K562 (cell line): ENCODE data around the gene HTRA3. TPM values are rescaled to one million over a fixed set of nuclear protein-coding genes. Genes with fewer than 3 reads are reported as not detected.
A peak's percentile ranks its signal among the peaks of the same experiment; 100 is the strongest.

Experiments
- ATAC-seq: fragments of 200-7000 bp; cut with Tn5 transposase; 3 replicates; pipeline ENCODE4 v1.9.1; 2020; ENCODE audit warnings: moderate library complexity
- BruUV-seq: library from RNA; stranded (reverse); fragments of 400-500 nt; replicated peaks from 2 replicates; lab custom pipeline; 2021; lab: Mats Ljungman, UMichigan
- CTCF ChIA-PET: fragments of 300-600 bp; formaldehyde crosslinking; extraction: SDS; loops from one replicate; lab custom pipeline; 2021; ENCODE audit warnings: low intra/inter-chr PET ratio; lab: Yijun Ruan, JAX
- POLR2A ChIA-PET: fragments of 300-600, 350-650 bp; sonication (Branson Sonifier 250); formaldehyde crosslinking; extraction: SDS; loops from one replicate; lab custom pipeline; 2021; ENCODE audit warnings: antibody characterized with exemption, inconsistent platforms; lab: Yijun Ruan, JAX
- DNase-seq, 4 experiments: peaks; one replicate each; pipeline versions ENCODE4 v3.0.0 to v3.0.0-alpha.2; 2011 to 2018; ENCODE audit warnings: low spot score in 3 of 4, mixed read lengths in 3 of 4; ENCODE audit errors: extremely low read depth in 1 of 4
- FAIRE-seq: peaks from 2 replicates; lab custom pipeline; 2011; peaks lifted over from hg19 to GRCh38; lab: Jason Lieb, UNC
- H2AFZ ChIP-seq: 2 replicates; pipeline ENCODE4 v1.6.0; 2011; ENCODE audit warnings: low read depth, low read length, control low read depth, inconsistent platforms
- H3K27ac ChIP-seq: fragments of 200-600 bp; 3 replicates; pipeline ENCODE4 v1.8.0; 2011; ENCODE audit warnings: low read depth, mild to moderate bottlenecking, control low read depth, inconsistent platforms, low read length, moderate library complexity, mixed read lengths; ENCODE audit errors: extremely low read depth
- H3K27me3 ChIP-seq, 2 experiments: fragments of 300-600 bp in 1 of 2; 2 replicates in 1 of 2; 3 replicates in 1 of 2; pipeline versions ENCODE4 v1.6.0 to v1.8.0; 2011; ENCODE audit warnings: inconsistent platforms in 2 of 2, low read length in 2 of 2, mild to moderate bottlenecking in 1 of 2, mixed read lengths in 1 of 2, moderate library complexity in 1 of 2; ENCODE audit not compliant: control insufficient read depth in 2 of 2, insufficient read depth in 2 of 2
- H3K36me3 ChIP-seq: fragments of 300-600 bp; 3 replicates; pipeline ENCODE4 v1.8.0; 2011; ENCODE audit warnings: mild to moderate bottlenecking, low read length, inconsistent platforms; ENCODE audit not compliant: control insufficient read depth, insufficient read depth
- H3K4me1 ChIP-seq, 2 experiments: fragments of 200-600 bp in 1 of 2; replicated peaks in 1 of 2; 2 replicates in 1 of 2; 3 replicates in 1 of 2; pipeline versions ENCODE4 v1.5.1 to v1.8.0; 2011; ENCODE audit warnings: inconsistent platforms in 2 of 2, low read length in 2 of 2, mild to moderate bottlenecking in 1 of 2, mixed read lengths in 1 of 2, moderate library complexity in 1 of 2; ENCODE audit not compliant: control insufficient read depth in 2 of 2, insufficient read depth in 2 of 2
- H3K4me2 ChIP-seq: 2 replicates; pipeline ENCODE4 v1.6.1; 2011; ENCODE audit warnings: low read length, control low read depth, inconsistent platforms, mixed read lengths; ENCODE audit not compliant: insufficient read depth
- H3K4me3 ChIP-seq: fragments of 200-600 bp; sonication (generic), shearing (Covaris generic); 2 replicates; pipeline ENCODE4 v1.5.1; 2016; ENCODE audit warnings: control low read depth, inconsistent platforms
- H3K79me2 ChIP-seq: fragments of 200-600 bp; 3 replicates; pipeline ENCODE4 v1.8.0; 2011; ENCODE audit warnings: low read length, inconsistent platforms; ENCODE audit not compliant: control insufficient read depth, insufficient read depth
- H3K9ac ChIP-seq, 2 experiments: 2 replicates each; pipeline versions ENCODE4 v1.6.0 to v1.6.1; 2011; ENCODE audit warnings: low read depth in 2 of 2, low read length in 2 of 2, control low read depth in 1 of 2, inconsistent platforms in 1 of 2, mild to moderate bottlenecking in 1 of 2, mixed read lengths in 1 of 2; ENCODE audit not compliant: insufficient read depth in 1 of 2
- H3K9me1 ChIP-seq: one replicate; pipeline ENCODE4 v1.6.0; 2011; ENCODE audit warnings: inconsistent platforms, mild to moderate bottlenecking, low read length, moderate library complexity; ENCODE audit not compliant: control insufficient read depth, insufficient read depth
- H3K9me3 ChIP-seq: replicated peaks from 2 replicates; pipeline ENCODE4 v1.5.1; 2011; ENCODE audit warnings: low read depth, low read length, inconsistent platforms; ENCODE audit not compliant: control insufficient read depth, insufficient read depth
- H4K20me1 ChIP-seq: replicated peaks from 2 replicates; pipeline ENCODE4 v1.6.1; 2011; ENCODE audit warnings: low read length, inconsistent platforms, mixed read lengths; ENCODE audit not compliant: control insufficient read depth, insufficient read depth
- CXXC5 ChIP-seq: fragments of 250-450 bp; sonication (Bioruptor Pico); IDR thresholded peaks from 2 replicates; pipeline ENCODE4 v1.8.0; 2022; ENCODE audit warnings: inconsistent platforms, mild to moderate bottlenecking, moderate library complexity
- PKNOX1 ChIP-seq: fragments of 450-650 bp; IDR thresholded peaks from 2 replicates; pipeline ENCODE4 v1.6.1; 2016
- RAD51 ChIP-seq: fragments of 450-650 bp; IDR thresholded peaks from 2 replicates; pipeline ENCODE4 v1.7.1; 2016; ENCODE audit warnings: low read depth, mild to moderate bottlenecking, borderline replicate concordance
- SPI1 ChIP-seq: IDR thresholded peaks from 2 replicates; pipeline ENCODE4 v1.6.1; 2011; ENCODE audit warnings: low read depth, low read length, control low read depth, borderline replicate concordance
- TCF7 ChIP-seq: sonication (generic); IDR thresholded peaks from 2 replicates; pipeline ENCODE4 v1.6.1; 2016; ENCODE audit warnings: antibody characterized with exemption, borderline replicate concordance
- TFE3 ChIP-seq: fragments of 450-650 bp; formaldehyde crosslinking; IDR thresholded peaks from 2 replicates; pipeline ENCODE4 v1.4.0; 2020; ENCODE audit warnings: mild to moderate bottlenecking, mixed read lengths
- USF2 ChIP-seq: sonication (generic); formaldehyde crosslinking; IDR thresholded peaks from 2 replicates; pipeline ENCODE4 v1.5.0; 2020; ENCODE audit warnings: missing genetic modification reagents
- ZNF263 ChIP-seq: sonication (generic); formaldehyde crosslinking; IDR thresholded peaks from 2 replicates; pipeline ENCODE4 v1.8.0; 2022; ENCODE audit warnings: mild to moderate bottlenecking, missing genetic modification reagents, borderline replicate concordance
- WGBS: fragments of 100-300 bp; shearing (Covaris generic); methylation state at CpG from one replicate; pipeline ENCODE4 v1.1.6; 2016; ENCODE audit warnings: low coverage, mixed read lengths; ENCODE audit not compliant: insufficient coverage; ENCODE audit errors: missing lambda C conversion rate; 5-methylcytosine and 5-hydroxymethylcytosine counted together
- in situ Hi-C: fragments of 300-500 bp; cut with MboI; formaldehyde crosslinking; loops from 4 replicates; pipeline ENCODE4 v1.15.0; 2018; ENCODE audit warnings: inconsistent platforms, mixed read lengths
- intact Hi-C: fragments of 100-400 bp; cut with micrococcal nuclease; formaldehyde crosslinking; loops from 2 replicates; pipeline ENCODE4 v1.14.2; 2022
- polyA plus RNA-seq, 8 experiments: library from polyadenylated mRNA; depleted of rRNA in 4 of 8; stranded (reverse) in 5 of 8; unstranded in 3 of 8; fragments of >200 nt; fragmentation: Nextera tagmentation in 2 of 8; fragmentation: Illumina TruSeq in 1 of 8; extraction: Ambion mirVana in 2 of 8; extraction: Trizol in 1 of 8; gene quantifications; 2 replicates each; pipeline versions ENCODE4 v1.2.1 to v1.2.3, GENCODE V29; 2011 to 2014; ENCODE audit warnings: inconsistent platforms in 1 of 8, missing spikeins in 1 of 8
- total RNA-seq, 7 experiments: library from RNA; depleted of rRNA in 6 of 7; stranded (reverse); fragments of >200 nt in 6 of 7; fragmentation: Illumina TruSeq in 2 of 7; extraction: Trizol in 2 of 7; gene quantifications; 2 replicates each; pipeline versions ENCODE4 v1.2.1 to v1.2.3, GENCODE V29; 2011 to 2021; ENCODE audit warnings: low replicate concordance in 1 of 7
- TF ChIP-seq, protein P1 (sequence below): sonication (generic); formaldehyde crosslinking; IDR thresholded peaks from 2 replicates; pipeline ENCODE4 v1.9.0; 2022; ENCODE audit warnings: mild to moderate bottlenecking, missing genetic modification reagents

Gene HTRA3
- total and polyA plus RNA-seq, 9 of the 15 experiments (the other 6 are each of a cell fraction or from before 2014, with no cell fraction given): 0.04 TPM; not detected in 8

GRCh38 chr4:8270912-8271815 is 1.6 kb downstream of the HTRA3 start:
- no peak for FAIRE-seq
- peak; percentile 52 for TF ChIP-seq USF2 (CRISPR knock-in tag)
- no peak for TF ChIP-seq TCF7
- TF ChIP-seq SPI1: peak; percentile 28; the same call in 1 of the 2 replicates
- TF ChIP-seq, protein P1, sequence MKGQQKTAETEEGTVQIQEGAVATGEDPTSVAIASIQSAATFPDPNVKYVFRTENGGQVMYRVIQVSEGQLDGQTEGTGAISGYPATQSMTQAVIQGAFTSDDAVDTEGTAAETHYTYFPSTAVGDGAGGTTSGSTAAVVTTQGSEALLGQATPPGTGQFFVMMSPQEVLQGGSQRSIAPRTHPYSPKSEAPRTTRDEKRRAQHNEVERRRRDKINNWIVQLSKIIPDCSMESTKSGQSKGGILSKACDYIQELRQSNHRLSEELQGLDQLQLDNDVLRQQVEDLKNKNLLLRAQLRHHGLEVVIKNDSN (CRISPR knock-in tag): peak; percentile 27
- no peak for TF ChIP-seq PKNOX1
- 0 out of 2 replicates have a peak, but pooled peaks have one; percentile 9 for TF ChIP-seq CXXC5 (CRISPR knock-in tag)
- TF ChIP-seq ZNF263: peak; percentile 92
- TF ChIP-seq TFE3: peak; percentile 78
- TF ChIP-seq RAD51: peak; percentile 60
- TF ChIP-seq, all 486 proteins: peak for 7
- intact Hi-C loops (no loop called here), in situ Hi-C loops (no loop called here)
- H3K79me2 ChIP-seq: no peaks in the 10 kb centered on the region
- no peak overlapping the region for H3K27ac ChIP-seq
- no peak for ATAC-seq
- DNase-seq: no peak
- peaks cover 0 to 50% of the 10 kb centered on the region in 2 experiments for H3K27me3 ChIP-seq
- H4K20me1 ChIP-seq: no peaks in the 10 kb centered on the region
- H3K36me3 ChIP-seq: no peaks in the 10 kb centered on the region
- H2AFZ ChIP-seq: no peak overlapping the region
- 10% methylated on average over 27 of the region's 27 CpGs for WGBS
- H3K4me3 ChIP-seq: no peak overlapping the region
- ChIA-PET CTCF (no interaction called here), POLR2A (interaction anchor here (0.6 to 1.7 kb wide), 7 partner anchors 12 to 209 kb away, joined by 3 to 5 read pairs (median 3); no protein-coding TSS in a partner anchor)
- no TSS peak for BruUV-seq
- no peak overlapping the region for H3K4me2 ChIP-seq
- peaks cover 4% of the 10 kb centered on the region for H3K9me1 ChIP-seq
- H3K4me1 ChIP-seq: peaks cover 0 to 25% of the 10 kb centered on the region in 2 experiments; a peak in 4 of 5 replicates
- no peaks in the 10 kb centered on the region for H3K9me3 ChIP-seq
- H3K9ac ChIP-seq: no peak overlapping the region
